ENCODE data around the gene DPP6.

Gene DPP6

DNA sequence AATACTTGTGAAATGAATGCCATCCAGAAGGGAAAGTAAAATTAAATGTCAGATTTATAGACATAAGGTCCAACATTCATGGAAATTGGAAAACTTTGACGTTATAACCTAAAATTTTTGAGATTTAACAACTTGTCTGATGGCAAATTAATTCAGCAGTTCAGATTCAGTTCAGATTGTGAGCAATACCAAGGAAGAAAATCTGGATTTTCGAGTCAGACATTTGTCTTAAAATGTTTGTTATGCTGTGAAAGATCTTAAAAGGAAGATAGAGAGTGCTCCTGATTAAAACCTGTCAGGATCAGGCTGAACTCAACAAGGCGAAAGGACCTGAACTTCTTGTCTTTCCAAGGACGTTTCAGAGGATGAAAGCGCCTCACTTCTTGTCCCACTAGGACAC is 629.8 kb downstream of the DPP6 start:
- CTCF ChIA-PET: no interaction called here
- POLR2A ChIA-PET: no interaction called here
- TF ChIP-seq FOXM1 (IDR thresholded peaks at IDR 0.05; ENCODE audit: borderline replicate concordance) (no peak), FOXA1 (IDR thresholded peaks at IDR 0.05) (no peak), L3MBTL2 (conservative IDR thresholded peaks at IDR 0.05) (no peak)
- no peak for DNase-seq (ENCODE audit: extremely low spot score)

DNA sequence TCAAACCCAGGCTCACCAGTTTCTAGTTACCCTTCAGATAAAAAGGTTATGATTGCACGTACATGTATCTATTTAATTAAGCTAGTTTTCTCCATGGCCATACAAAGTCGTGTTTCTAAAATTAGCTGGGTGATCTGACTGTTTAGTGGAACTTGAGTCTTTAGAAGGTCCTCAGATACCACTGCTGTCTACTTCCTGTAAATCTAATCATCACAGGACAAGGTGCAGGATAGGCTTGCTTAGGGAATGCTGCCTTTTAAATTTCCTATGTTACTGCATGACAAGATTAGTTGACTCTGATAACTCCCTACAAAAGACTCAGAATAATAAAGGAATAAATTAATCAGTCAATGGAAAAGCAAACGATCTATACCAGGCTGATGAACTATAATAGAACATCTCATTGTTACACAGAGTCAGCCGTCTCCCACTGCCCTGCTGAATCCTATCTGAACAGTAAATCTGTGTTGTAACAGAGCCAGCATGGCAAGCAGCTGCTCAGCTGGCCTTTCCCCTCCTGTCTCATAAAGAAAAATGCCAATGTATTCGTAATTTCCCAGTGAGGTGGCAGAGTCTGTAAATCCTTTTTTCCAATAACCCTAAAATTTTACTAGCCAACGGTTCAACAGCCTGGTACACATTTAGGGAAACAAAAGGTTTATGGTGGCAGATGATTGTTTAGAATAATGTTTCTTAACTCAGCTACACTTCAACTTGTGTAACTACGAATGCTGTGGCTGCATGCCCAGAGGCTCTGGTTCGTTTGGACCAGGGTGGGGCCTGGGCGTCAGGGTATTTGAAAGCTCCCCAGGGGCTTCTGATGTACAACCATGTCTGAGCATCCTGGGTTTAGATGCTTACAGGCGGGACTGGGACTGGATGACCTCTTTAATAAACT is 632.7 kb downstream of the DPP6 start:
- CTCF ChIA-PET: no interaction called here
- POLR2A ChIA-PET: no interaction called here
- DNase-seq (ENCODE audit: extremely low spot score): no peak
- TF ChIP-seq HDGF (IDR thresholded peaks at IDR 0.05; ENCODE audit: borderline replicate concordance) (no peak), L3MBTL2 (conservative IDR thresholded peaks at IDR 0.05) (no peak), FOXK2 (IDR thresholded peaks at IDR 0.05) (no peak)

DNA sequence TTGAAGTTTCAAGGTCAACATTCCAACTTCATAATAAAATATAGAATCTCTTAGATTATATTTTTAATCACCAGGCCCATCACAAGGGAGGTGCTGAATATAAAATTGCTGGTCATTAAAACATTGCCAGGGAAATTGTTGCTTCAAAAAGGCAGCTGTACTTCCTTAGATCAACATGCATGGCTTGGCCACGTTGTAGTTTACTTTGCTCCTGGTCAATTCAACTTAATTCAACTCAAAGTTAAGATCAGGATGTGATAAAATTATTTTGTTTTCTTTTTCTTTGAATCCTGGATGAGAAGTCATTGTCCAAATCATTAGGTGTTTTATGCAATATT is 633.3 kb downstream of the DPP6 start:
- DNase-seq (ENCODE audit: extremely low spot score): no peak
- no peak for TF ChIP-seq TARDBP (IDR thresholded peaks at IDR 0.05)
- TF ChIP-seq FOXK2 (IDR thresholded peaks at IDR 0.05): no peak
- no peak for TF ChIP-seq FOXA1 (IDR thresholded peaks at IDR 0.05)
- TF ChIP-seq, protein P1, sequence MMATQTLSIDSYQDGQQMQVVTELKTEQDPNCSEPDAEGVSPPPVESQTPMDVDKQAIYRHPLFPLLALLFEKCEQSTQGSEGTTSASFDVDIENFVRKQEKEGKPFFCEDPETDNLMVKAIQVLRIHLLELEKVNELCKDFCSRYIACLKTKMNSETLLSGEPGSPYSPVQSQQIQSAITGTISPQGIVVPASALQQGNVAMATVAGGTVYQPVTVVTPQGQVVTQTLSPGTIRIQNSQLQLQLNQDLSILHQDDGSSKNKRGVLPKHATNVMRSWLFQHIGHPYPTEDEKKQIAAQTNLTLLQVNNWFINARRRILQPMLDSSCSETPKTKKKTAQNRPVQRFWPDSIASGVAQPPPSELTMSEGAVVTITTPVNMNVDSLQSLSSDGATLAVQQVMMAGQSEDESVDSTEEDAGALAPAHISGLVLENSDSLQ (IDR thresholded peaks at IDR 0.05): no peak
- TF ChIP-seq ZNF384 (IDR thresholded peaks at IDR 0.05): no peak
- no peak for TF ChIP-seq BHLHE40 (IDR thresholded peaks at IDR 0.05; ENCODE audit: borderline replicate concordance)
- TF ChIP-seq SP1 (IDR thresholded peaks at IDR 0.05): no peak
- no peak for TF ChIP-seq FOXM1 (IDR thresholded peaks at IDR 0.05; ENCODE audit: borderline replicate concordance)
- no peak for TF ChIP-seq ARNT (IDR thresholded peaks at IDR 0.05)
- ChIA-PET CTCF (no interaction called here), POLR2A (no interaction called here)

DNA sequence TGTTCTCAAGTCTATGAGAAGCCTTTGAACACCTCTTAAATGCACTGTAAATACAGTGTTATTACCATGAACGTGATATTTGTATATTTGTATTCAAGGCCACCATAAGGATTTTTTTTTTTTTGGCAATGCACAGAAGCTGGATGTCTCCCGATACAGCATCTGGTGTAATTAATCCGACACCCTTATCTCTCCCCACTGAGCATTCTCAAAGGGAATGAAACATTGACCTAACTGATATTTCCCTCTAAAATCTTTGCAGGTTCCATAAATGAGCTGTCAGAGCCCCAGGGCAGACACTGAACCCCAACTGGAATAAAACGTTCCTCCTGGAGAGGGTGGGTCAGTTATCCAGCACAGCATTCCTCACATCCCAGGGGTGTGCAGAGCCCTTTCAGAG is 634.1 kb downstream of the DPP6 start:
- no peak for TF ChIP-seq CTBP1 (IDR thresholded peaks at IDR 0.05; ENCODE audit: borderline replicate concordance)
- CTCF ChIA-PET: no interaction called here
- no peak for DNase-seq (ENCODE audit: extremely low spot score)
- POLR2A ChIA-PET: no interaction called here

DNA sequence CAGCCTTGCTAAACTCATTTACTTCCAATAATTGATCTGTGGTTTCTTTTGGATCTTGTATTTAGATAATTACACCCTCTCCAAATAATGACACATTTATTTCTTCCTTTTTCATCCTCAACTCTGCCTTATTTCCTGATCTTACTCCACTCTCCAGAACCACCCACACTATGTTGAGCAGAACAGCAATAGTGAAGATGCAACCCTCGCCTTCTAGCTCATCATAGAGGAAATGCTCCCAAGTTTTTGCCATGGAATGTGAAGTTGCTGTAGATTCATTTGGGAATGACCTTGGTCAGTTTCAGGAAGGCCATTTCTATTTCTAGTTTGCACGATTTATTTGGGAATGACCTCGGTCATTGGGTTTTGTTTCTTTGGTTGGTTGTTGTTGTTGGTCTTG is 636.8 kb downstream of the DPP6 start:
- TF ChIP-seq ZNF384 (IDR thresholded peaks at IDR 0.05) (no peak), SUZ12 (IDR thresholded peaks at IDR 0.05) (no peak), L3MBTL2 (conservative IDR thresholded peaks at IDR 0.05) (no peak), FOXA1 (IDR thresholded peaks at IDR 0.05) (no peak), BHLHE40 (IDR thresholded peaks at IDR 0.05; ENCODE audit: borderline replicate concordance) (no peak), CTBP1 (IDR thresholded peaks at IDR 0.05; ENCODE audit: borderline replicate concordance) (no peak), HDGF (IDR thresholded peaks at IDR 0.05; ENCODE audit: borderline replicate concordance) (no peak), TARDBP (IDR thresholded peaks at IDR 0.05) (no peak), ARNT (IDR thresholded peaks at IDR 0.05) (no peak), SP1 (IDR thresholded peaks at IDR 0.05) (no peak), FOXM1 (IDR thresholded peaks at IDR 0.05; ENCODE audit: borderline replicate concordance) (no peak)
- TF ChIP-seq, protein P1 (IDR thresholded peaks at IDR 0.05): no peak
- POLR2A ChIA-PET: no interaction called here
- CTCF ChIA-PET: interaction anchor here (1.7 kb wide), 1 partner anchor 10 kb away, joined by 4 read pairs; no protein-coding TSS in a partner anchor
- DNase-seq (ENCODE audit: extremely low spot score): no peak

DNA sequence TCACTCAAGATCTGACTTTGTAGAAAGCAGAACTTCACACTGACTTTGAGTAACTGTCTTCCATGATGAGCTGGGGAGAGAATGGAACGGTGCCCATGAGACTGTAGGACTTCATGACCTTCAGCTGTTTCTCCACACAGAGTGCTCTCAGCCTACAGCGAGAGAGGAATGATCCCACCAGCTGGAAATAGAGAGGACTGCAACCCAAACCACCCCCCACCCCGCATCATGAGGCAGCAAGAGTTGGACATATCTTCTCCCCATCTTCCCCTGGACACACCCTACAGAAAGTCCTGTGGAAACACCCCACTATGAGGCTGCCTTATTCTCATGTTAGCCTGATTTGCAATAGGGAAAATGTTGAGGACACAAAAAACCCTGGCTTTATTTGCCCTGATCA is 638.2 kb downstream of the DPP6 start:
- no peak for DNase-seq (ENCODE audit: extremely low spot score)
- POLR2A ChIA-PET: no interaction called here
- CTCF ChIA-PET: no interaction called here
- no peak for TF ChIP-seq ARNT (IDR thresholded peaks at IDR 0.05)
- TF ChIP-seq TARDBP (IDR thresholded peaks at IDR 0.05): no peak
- TF ChIP-seq FOXK2 (IDR thresholded peaks at IDR 0.05): no peak
- no peak for TF ChIP-seq ZNF384 (IDR thresholded peaks at IDR 0.05)
- TF ChIP-seq ELF4 (IDR thresholded peaks at IDR 0.05): no peak
- no peak for TF ChIP-seq L3MBTL2 (conservative IDR thresholded peaks at IDR 0.05)
- TF ChIP-seq FOXM1 (IDR thresholded peaks at IDR 0.05; ENCODE audit: borderline replicate concordance): no peak
- TF ChIP-seq CTBP1 (IDR thresholded peaks at IDR 0.05; ENCODE audit: borderline replicate concordance): no peak
- no peak for TF ChIP-seq HDGF (IDR thresholded peaks at IDR 0.05; ENCODE audit: borderline replicate concordance)
- TF ChIP-seq FOXA1 (IDR thresholded peaks at IDR 0.05): no peak
- no peak for TF ChIP-seq NFRKB (IDR thresholded peaks at IDR 0.05)
- no peak for TF ChIP-seq SUZ12 (IDR thresholded peaks at IDR 0.05)
- TF ChIP-seq, protein P1 (IDR thresholded peaks at IDR 0.05): no peak
- no peak for TF ChIP-seq SP1 (IDR thresholded peaks at IDR 0.05)

DNA sequence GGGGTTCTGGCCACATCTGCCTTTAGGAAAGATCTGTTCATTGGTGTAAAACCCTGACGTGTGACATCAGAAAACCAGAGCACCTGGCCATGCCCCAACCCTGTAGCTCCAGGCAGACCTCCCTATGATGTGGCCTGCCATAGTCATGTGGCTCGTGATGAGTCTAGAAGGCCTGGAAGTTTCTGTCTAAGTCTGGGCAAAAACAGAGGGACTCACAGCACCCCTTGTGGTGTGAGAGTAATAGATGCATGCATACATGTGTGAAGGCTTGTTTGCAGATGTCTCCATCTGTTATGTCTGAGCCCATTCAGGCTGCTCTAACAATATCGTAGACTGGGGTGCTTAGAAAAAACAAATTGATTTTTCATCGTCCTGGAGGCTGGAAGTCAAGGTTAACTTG is 641.5 kb downstream of the DPP6 start:
- POLR2A ChIA-PET: no interaction called here
- CTCF ChIA-PET: no interaction called here
- no peak for DNase-seq (ENCODE audit: extremely low spot score)
- TF ChIP-seq HDGF (IDR thresholded peaks at IDR 0.05; ENCODE audit: borderline replicate concordance): no peak
- no peak for TF ChIP-seq NFRKB (IDR thresholded peaks at IDR 0.05)
- TF ChIP-seq L3MBTL2 (conservative IDR thresholded peaks at IDR 0.05): no peak
- no peak for TF ChIP-seq CTBP1 (IDR thresholded peaks at IDR 0.05; ENCODE audit: borderline replicate concordance)
- no peak for TF ChIP-seq FOXA1 (IDR thresholded peaks at IDR 0.05)
- TF ChIP-seq SP1 (IDR thresholded peaks at IDR 0.05): no peak
- no peak for TF ChIP-seq ARNT (IDR thresholded peaks at IDR 0.05)
- no peak for TF ChIP-seq ZNF384 (IDR thresholded peaks at IDR 0.05)

All from HEK293T (cell line).